Measurements from ENCODE around the gene PPM1J. TPM values are rescaled to one million over a fixed set of nuclear protein-coding genes. Genes with fewer than 3 reads are reported as not detected.
A peak's percentile ranks its signal among the peaks of the same experiment; 100 is the strongest.

PPM1J gene
- total RNA-seq, 4 donors from 2014 or later, result 11.9 to 16.5 (median 13.9) TPM

- no peak for TF ChIP-seq POLR2A (IDR thresholded peaks at IDR 0.05)
- TF ChIP-seq, protein P1, sequence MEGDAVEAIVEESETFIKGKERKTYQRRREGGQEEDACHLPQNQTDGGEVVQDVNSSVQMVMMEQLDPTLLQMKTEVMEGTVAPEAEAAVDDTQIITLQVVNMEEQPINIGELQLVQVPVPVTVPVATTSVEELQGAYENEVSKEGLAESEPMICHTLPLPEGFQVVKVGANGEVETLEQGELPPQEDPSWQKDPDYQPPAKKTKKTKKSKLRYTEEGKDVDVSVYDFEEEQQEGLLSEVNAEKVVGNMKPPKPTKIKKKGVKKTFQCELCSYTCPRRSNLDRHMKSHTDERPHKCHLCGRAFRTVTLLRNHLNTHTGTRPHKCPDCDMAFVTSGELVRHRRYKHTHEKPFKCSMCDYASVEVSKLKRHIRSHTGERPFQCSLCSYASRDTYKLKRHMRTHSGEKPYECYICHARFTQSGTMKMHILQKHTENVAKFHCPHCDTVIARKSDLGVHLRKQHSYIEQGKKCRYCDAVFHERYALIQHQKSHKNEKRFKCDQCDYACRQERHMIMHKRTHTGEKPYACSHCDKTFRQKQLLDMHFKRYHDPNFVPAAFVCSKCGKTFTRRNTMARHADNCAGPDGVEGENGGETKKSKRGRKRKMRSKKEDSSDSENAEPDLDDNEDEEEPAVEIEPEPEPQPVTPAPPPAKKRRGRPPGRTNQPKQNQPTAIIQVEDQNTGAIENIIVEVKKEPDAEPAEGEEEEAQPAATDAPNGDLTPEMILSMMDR (IDR thresholded peaks at IDR 0.05), result no peak
- H3K4me3 ChIP-seq (ENCODE audit: low read depth, poor library complexity, severe bottlenecking), result no peak overlapping the region
- WGBS, 2 donors, result 80 to 86% methylated on average over 13 of the region's 13 CpGs
- intact Hi-C loops (cut with DNase I; ENCODE audit: low total_unique reads), result no loop called here
- peak in 1 of 2 donors; percentile 68 for DNase-seq (ENCODE audit: low spot score in 2 of 2)
Observed at GRCh38 chr1:112688781-112689193, 26.3 kb downstream of the PPM1J start.

DNA sequence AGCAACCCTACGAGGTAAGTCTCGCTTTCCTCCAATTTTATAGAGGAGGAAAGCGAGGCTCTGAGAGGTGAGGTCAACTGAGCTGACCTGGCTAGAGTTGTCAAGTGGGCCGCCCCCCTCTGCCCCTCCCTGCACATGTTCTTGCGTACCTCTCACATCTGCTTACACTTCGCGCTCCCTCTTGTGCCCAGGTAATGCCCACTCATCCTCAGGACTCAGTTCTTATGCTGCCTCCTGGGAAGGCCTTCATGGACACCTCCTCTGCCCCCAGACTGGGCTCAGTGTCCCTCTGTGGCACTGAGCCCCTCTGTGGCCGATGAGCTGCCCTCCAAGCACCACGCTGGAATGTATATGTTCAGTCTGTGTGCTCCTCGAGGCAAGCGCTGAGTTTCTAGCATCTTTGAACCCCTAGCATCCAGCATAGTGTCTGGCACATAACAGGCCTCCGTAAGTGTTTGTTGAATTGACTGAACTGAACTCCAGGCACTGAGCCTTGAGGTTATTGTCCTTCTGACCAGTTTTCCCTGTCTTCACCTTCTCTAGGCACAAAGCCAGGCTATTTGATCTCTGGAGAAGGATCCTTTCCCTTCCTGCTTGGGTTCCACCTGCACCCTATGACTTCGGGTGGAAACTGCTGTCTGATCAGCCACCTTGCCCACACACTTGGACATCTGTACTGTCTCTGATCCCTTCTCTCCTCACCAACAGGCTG lies 27.2 kb downstream of the PPM1J start:
- intact Hi-C loops (cut with DNase I; ENCODE audit: low total_unique reads), result no loop called here
- 81 to 85% methylated on average over 13 of the region's 13 CpGs for WGBS, 2 donors
- DNase-seq (ENCODE audit: low spot score in 2 of 2), result peak in 1 of 2 donors; percentile 58
- no peak overlapping the region for H3K4me3 ChIP-seq (ENCODE audit: low read depth, poor library complexity, severe bottlenecking)
- TF ChIP-seq POLR2A (IDR thresholded peaks at IDR 0.05), result no peak
- TF ChIP-seq, protein P1 (IDR thresholded peaks at IDR 0.05), result no peak

DNA sequence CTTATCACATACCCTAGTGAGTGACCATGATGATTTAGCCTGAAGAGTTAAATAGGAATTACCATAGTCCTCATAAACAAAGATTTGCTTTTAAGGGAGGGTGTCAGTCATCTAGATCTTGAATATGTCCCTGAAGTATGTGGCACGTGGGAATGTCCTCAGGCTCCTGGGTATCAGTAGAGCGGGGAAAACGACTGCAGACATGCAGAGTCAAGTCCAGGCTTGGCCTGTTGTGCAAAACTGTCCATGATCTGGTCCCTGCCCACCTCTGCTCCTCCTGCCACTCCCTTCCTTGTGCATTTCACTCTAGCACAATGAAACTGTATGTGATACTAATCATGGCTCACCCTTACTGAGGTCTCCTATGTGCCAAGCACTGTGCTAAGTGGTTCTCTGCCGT lies 27.8 kb downstream of the PPM1J start:
- no peak for TF ChIP-seq POLR2A (IDR thresholded peaks at IDR 0.05)
- TF ChIP-seq, protein P1 (IDR thresholded peaks at IDR 0.05), result no peak
- DNase-seq (ENCODE audit: low spot score in 2 of 2), result peak; percentile 82 to 85
- WGBS, 2 donors, result 60 to 76% methylated on average over 4 of the region's 4 CpGs
- H3K4me3 ChIP-seq (ENCODE audit: low read depth, poor library complexity, severe bottlenecking), result no peak overlapping the region
- intact Hi-C loops (cut with DNase I; ENCODE audit: low total_unique reads), result no loop called here

DNA sequence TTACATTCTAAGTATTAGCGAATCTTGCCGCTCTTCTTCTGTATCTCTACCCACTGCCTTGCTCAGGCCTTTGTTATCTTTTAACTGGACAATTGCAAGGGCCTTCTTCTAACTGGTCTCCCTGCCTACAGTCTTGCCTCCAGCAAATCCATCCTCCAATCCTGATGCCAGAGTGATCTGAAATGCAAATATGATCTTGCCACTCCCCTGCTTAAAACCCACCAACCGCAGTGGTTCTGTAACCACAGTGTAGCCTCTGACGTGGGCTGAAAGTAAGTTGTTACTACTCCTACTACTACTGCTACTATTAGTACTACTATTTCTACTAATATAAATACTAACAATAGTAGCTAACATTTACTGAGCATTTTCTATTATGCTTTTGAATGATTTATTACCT lies 28.3 kb downstream of the PPM1J start:
- intact Hi-C loops (cut with DNase I; ENCODE audit: low total_unique reads), result no loop called here
- no peak for DNase-seq (ENCODE audit: low spot score in 2 of 2)
- 85% methylated on average over 4 of the region's 4 CpGs for WGBS, 2 donors
- TF ChIP-seq, protein P1 (IDR thresholded peaks at IDR 0.05), result no peak
- no peak for TF ChIP-seq POLR2A (IDR thresholded peaks at IDR 0.05)
- no peak overlapping the region for H3K4me3 ChIP-seq (ENCODE audit: low read depth, poor library complexity, severe bottlenecking)

GRCh38 chr1:112686417-112686816 lies 28.7 kb downstream of the PPM1J start:
- intact Hi-C loops (cut with DNase I; ENCODE audit: low total_unique reads), result no loop called here
- 60 to 72% methylated on average over 3 of the region's 3 CpGs for WGBS, 2 donors
- DNase-seq (ENCODE audit: low spot score in 2 of 2), result peak in 1 of 2 donors; percentile 61
- H3K4me3 ChIP-seq (ENCODE audit: low read depth, poor library complexity, severe bottlenecking), result no peak overlapping the region
- TF ChIP-seq, protein P1 (IDR thresholded peaks at IDR 0.05), result no peak
- TF ChIP-seq POLR2A (IDR thresholded peaks at IDR 0.05), result no peak

DNA sequence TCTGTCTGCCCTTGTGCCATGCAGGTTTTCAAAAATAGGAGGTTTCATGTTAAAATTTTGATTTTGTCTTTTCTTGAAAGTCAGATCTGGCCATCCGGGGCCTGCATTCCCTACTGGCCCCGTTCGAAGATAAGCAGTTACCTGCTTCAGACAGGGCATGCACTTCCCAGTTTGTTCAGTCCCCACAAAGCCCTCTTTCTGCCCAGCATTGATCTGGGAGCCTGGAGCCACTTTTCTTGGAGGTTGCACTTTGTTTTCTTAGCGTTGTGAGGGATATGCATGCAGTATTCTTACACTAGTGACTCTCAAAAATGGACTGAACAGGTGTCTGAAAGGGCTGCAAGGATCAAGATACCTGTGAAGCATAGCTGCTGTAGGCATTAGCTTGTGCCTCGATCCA lies 29.2 kb downstream of the PPM1J start:
- 87 to 90% methylated on average over 5 of the region's 5 CpGs for WGBS, 2 donors
- TF ChIP-seq, protein P1 (IDR thresholded peaks at IDR 0.05), result no peak
- no peak for TF ChIP-seq POLR2A (IDR thresholded peaks at IDR 0.05)
- H3K4me3 ChIP-seq (ENCODE audit: low read depth, poor library complexity, severe bottlenecking), result no peak overlapping the region
- intact Hi-C loops (cut with DNase I; ENCODE audit: low total_unique reads), result no loop called here
- DNase-seq (ENCODE audit: low spot score in 2 of 2), result peak in 1 of 2 donors; percentile 50

Measured in lower leg skin (tissue), 4 donors.